GM13976 (cell line): ENCODE measurements around the gene PTGFRN.

Experiments used
- DNase-seq: peaks from one replicate; pipeline ENCODE4 v3.0.0; 2012; ENCODE audit warnings: low spot score
- in situ Hi-C: fragments of 300-500 bp; cut with MboI; formaldehyde crosslinking; loops from one replicate; pipeline ENCODE4 v1.12.0; 2022; ENCODE audit warnings: low sequenced_read_pairs, mixed read lengths, inconsistent platforms; ENCODE audit not compliant: unreplicated experiment
- TF ChIP-seq, protein P1 (sequence below): IDR thresholded peaks from 2 replicates; pipeline ENCODE4 v1.5.1; 2012; ENCODE audit warnings: borderline replicate concordance, mild to moderate bottlenecking; ENCODE audit not compliant: insufficient read depth; ENCODE audit errors: extremely low read depth, missing control alignments, control extremely low read depth

PTGFRN gene

DNA sequence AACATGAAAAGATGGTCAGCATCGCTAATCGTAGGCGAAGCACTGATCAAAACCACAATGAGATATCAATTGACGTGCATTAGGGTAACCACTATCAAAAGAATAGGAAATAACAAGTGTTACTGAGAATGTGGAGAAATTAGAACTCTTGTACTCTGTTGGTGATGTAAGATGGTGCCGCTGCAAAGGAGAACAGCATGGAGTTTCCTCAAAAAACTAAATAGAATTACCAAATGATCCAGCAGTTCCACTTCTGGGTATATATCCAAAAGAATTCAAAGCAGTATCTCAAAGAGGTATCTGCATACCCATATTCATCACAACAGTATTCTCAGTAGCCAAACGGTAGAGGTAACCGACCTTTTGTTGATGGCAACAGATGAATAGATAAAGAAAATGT is 83.6 kb downstream of the PTGFRN start:
- no peak for DNase-seq
- in situ Hi-C loops = no loop called here
- TF ChIP-seq, protein P1, sequence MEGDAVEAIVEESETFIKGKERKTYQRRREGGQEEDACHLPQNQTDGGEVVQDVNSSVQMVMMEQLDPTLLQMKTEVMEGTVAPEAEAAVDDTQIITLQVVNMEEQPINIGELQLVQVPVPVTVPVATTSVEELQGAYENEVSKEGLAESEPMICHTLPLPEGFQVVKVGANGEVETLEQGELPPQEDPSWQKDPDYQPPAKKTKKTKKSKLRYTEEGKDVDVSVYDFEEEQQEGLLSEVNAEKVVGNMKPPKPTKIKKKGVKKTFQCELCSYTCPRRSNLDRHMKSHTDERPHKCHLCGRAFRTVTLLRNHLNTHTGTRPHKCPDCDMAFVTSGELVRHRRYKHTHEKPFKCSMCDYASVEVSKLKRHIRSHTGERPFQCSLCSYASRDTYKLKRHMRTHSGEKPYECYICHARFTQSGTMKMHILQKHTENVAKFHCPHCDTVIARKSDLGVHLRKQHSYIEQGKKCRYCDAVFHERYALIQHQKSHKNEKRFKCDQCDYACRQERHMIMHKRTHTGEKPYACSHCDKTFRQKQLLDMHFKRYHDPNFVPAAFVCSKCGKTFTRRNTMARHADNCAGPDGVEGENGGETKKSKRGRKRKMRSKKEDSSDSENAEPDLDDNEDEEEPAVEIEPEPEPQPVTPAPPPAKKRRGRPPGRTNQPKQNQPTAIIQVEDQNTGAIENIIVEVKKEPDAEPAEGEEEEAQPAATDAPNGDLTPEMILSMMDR = no peak

GRCh38 chr1:116994411-116994810 is 84.7 kb downstream of the PTGFRN start:
- in situ Hi-C loops = no loop called here
- TF ChIP-seq, protein P1 = no peak

DNA sequence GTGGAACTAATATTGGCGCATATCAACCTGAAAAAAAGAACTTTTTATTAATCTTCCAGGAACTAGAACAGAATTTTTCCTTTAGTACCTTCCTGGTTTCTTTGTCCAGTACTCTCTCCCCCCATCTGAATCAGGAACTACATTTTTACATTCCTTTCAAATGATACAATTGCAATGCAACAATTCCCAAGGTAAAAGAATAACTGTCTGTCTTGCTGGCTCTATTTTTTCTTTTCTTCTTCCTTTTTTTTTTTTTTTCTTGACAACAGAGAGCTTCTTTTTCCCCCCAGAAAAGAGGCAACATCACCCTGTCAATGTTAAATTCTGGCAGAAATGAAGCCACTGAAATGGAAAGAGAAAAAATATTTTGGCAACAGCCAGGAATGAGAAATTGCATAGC is 87.3 kb downstream of the PTGFRN start:
- in situ Hi-C loops = no loop called here
- no peak for DNase-seq
- TF ChIP-seq, protein P1 = no peak

More at GRCh38 chr1:116994411-116994810, 84.7 kb downstream of the PTGFRN start:
- no peak for DNase-seq

- DNase-seq = no peak
- in situ Hi-C loops = no loop called here
- TF ChIP-seq, protein P1 = no peak
Measured at GRCh38 chr1:116997636-116998035, 87.9 kb downstream of the PTGFRN start.

- in situ Hi-C loops = no loop called here
- TF ChIP-seq, protein P1 = no peak
- no peak for DNase-seq
Measured at GRCh38 chr1:116999596-116999995, 89.9 kb downstream of the PTGFRN start.

DNA sequence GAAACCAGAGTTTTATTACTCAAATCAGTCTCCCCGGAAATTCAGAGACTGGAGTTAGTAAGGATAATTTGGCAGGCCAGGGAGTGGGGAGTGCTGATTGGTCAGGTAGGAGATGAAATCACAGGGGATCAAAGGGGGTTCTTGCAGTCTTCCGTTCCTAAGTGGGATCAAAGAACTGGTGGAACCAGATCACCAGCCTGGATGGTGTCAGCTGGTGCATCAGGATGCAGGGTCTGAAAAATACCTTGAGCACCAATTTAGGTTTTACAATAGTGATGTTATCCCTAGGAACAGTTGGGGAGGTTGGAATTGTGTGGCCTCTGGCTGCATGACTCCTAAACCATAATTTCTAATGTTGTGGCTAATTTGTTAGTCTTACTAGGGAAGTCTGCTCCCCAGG is 90.4 kb downstream of the PTGFRN start:
- no peak for DNase-seq
- TF ChIP-seq, protein P1 = no peak
- in situ Hi-C loops = no loop called here
